DND-41 (cell line): Measurements from ENCODE around the gene MYH7.

Experiments
- EZH2 ChIP-seq: IDR thresholded peaks from 3 replicates; pipeline ENCODE4 v1.6.1; 2012; ENCODE audit warnings: borderline replicate concordance, low read depth, mild to moderate bottlenecking, moderate library complexity, low read length, inconsistent platforms; ENCODE audit not compliant: severe bottlenecking
- TF ChIP-seq, protein P1 (sequence below): IDR thresholded peaks from 2 replicates; pipeline ENCODE4 v1.5.1; 2012; ENCODE audit warnings: borderline replicate concordance, low read length, moderate library complexity, mild to moderate bottlenecking; ENCODE audit not compliant: poor library complexity, severe bottlenecking; ENCODE audit errors: extremely low read depth

- no peak for TF ChIP-seq EZH2
- TF ChIP-seq, protein P1, sequence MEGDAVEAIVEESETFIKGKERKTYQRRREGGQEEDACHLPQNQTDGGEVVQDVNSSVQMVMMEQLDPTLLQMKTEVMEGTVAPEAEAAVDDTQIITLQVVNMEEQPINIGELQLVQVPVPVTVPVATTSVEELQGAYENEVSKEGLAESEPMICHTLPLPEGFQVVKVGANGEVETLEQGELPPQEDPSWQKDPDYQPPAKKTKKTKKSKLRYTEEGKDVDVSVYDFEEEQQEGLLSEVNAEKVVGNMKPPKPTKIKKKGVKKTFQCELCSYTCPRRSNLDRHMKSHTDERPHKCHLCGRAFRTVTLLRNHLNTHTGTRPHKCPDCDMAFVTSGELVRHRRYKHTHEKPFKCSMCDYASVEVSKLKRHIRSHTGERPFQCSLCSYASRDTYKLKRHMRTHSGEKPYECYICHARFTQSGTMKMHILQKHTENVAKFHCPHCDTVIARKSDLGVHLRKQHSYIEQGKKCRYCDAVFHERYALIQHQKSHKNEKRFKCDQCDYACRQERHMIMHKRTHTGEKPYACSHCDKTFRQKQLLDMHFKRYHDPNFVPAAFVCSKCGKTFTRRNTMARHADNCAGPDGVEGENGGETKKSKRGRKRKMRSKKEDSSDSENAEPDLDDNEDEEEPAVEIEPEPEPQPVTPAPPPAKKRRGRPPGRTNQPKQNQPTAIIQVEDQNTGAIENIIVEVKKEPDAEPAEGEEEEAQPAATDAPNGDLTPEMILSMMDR, result no peak
Measured at GRCh38 chr14:23396781-23397407, 38.6 kb downstream of the MYH7 start.
